Tibial nerve (tissue), 4 donors: ENCODE data around the gene ZWILCH.

Source experiments
- EP300 ChIP-seq, 2 donors: sonication (generic); formaldehyde crosslinking; IDR thresholded peaks; one replicate each; pipeline ENCODE4 v1.6.1; 2017; ENCODE audit warnings: antibody characterized with exemption in 2 of 2, mild to moderate bottlenecking in 1 of 2
- TF ChIP-seq, protein P1 (sequence below), 5 experiments: fragments of 200-600 bp in 3 of 5; fragments of 450-650 bp in 2 of 5; sonication (generic) in 3 of 5; IDR thresholded peaks; one replicate each; pipeline ENCODE4 v1.5.1; 2016 to 2019; ENCODE audit warnings: antibody characterized with exemption in 5 of 5, mild to moderate bottlenecking in 3 of 5, moderate library complexity in 2 of 5

DNA sequence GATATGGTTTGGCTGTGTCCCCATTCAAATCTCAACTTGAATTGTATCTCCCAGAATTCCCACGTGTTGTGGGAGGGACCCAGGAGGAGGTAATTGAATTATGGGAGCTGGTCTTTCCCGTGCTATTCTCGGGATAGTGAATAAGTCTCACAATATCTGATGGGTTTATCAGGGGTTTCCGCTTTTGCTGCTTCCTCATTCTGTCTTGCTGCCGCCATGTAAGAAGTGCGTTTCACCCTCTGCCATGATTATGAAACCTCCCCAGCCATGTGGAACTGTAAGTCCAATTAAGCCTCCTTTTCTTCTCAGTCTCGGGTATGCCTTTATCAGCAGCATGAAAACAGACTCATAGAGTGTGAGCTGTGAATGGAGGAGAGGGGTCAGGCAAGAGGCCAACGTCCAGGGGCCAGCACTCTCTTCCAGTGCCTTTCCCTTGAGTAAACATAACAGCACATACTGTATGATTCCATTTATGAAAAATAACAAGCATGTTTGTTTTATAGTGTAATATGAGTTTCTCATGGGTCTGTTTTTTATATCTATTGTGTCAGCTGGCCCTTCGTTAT is 76.9 kb downstream of the ZWILCH start:
- TF ChIP-seq, protein P1, sequence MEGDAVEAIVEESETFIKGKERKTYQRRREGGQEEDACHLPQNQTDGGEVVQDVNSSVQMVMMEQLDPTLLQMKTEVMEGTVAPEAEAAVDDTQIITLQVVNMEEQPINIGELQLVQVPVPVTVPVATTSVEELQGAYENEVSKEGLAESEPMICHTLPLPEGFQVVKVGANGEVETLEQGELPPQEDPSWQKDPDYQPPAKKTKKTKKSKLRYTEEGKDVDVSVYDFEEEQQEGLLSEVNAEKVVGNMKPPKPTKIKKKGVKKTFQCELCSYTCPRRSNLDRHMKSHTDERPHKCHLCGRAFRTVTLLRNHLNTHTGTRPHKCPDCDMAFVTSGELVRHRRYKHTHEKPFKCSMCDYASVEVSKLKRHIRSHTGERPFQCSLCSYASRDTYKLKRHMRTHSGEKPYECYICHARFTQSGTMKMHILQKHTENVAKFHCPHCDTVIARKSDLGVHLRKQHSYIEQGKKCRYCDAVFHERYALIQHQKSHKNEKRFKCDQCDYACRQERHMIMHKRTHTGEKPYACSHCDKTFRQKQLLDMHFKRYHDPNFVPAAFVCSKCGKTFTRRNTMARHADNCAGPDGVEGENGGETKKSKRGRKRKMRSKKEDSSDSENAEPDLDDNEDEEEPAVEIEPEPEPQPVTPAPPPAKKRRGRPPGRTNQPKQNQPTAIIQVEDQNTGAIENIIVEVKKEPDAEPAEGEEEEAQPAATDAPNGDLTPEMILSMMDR (IDR thresholded peaks at IDR 0.05) = no peak
- no peak for TF ChIP-seq EP300 (IDR thresholded peaks at IDR 0.05)
